ENCODE measurements around the gene SBNO2.
A peak's percentile ranks its signal among the peaks of the same experiment; 100 is the strongest.

SBNO2 gene

GRCh38 chr19:1168572-1169410, 5.3 kb downstream of the SBNO2 start:
- peak in 17 of 51 donors; percentile 8 to 63 (median 31) for DNase-seq

- no peak for DNase-seq
These were observed 6.1 kb downstream of the SBNO2 start for GRCh38 chr19:1167687-1168571.

- DNase-seq: no peak
These were observed 7.0 kb downstream of the SBNO2 start for GRCh38 chr19:1166872-1167573.

- DNase-seq: peak in 1 of 51 donors; percentile 16
These were observed 9.2 kb downstream of the SBNO2 start for GRCh38 chr19:1164684-1165531.

- DNase-seq: no peak
These were observed 10.0 kb downstream of the SBNO2 start for GRCh38 chr19:1163934-1164683.

GRCh38 chr19:1163283-1163933, 10.7 kb downstream of the SBNO2 start:
- no peak for DNase-seq

- no peak for DNase-seq
These were observed 11.4 kb downstream of the SBNO2 start for GRCh38 chr19:1162404-1163282.

- no peak for DNase-seq
These were observed 12.4 kb downstream of the SBNO2 start for GRCh38 chr19:1161716-1162115.

GRCh38 chr19:1159864-1160595, 14.0 kb downstream of the SBNO2 start:
- no peak for DNase-seq

- no peak for DNase-seq
These were observed 15.1 kb downstream of the SBNO2 start for GRCh38 chr19:1158885-1159448.

GRCh38 chr19:1157931-1158884, 15.9 kb downstream of the SBNO2 start:
- no peak for DNase-seq

- DNase-seq: no peak
These were observed 17.0 kb downstream of the SBNO2 start for GRCh38 chr19:1156830-1157615.

- no peak for DNase-seq
These were observed 17.7 kb downstream of the SBNO2 start for GRCh38 chr19:1156305-1156801.

- no peak for DNase-seq
These were observed 18.4 kb downstream of the SBNO2 start for GRCh38 chr19:1155352-1156304.

All from hypothalamus (tissue), 51 donors.